ENCODE results near the gene PKN2.
"Not testable (repeated sequence)": the region's sequence is repeated elsewhere in the genome, so short reads cannot be mapped to it uniquely, and the experiment has no call there.

Gene PKN2

GRCh38 chr1:88813471-88813870 lies 129.4 kb downstream of the PKN2 start:
- DNase-seq (no peak), ATAC-seq (ENCODE audit: insufficient read depth, low read depth) (no peak)
- Histone ChIP-seq H3K36me3 (ENCODE audit: insufficient read depth, low read length) (peaks cover 64% of the 10 kb centered on the region), H3K4me3 (ENCODE audit: low read depth in 1 of 2, low read length in 2 of 2) (no peak overlapping the region), H2AFZ (ENCODE audit: low read depth, low read length) (no peak overlapping the region), H3K4me2 (ENCODE audit: insufficient read depth, low read length) (no peak overlapping the region), H3K27me3 (ENCODE audit: insufficient read depth, low read length, poor library complexity) (no peaks in the 10 kb centered on the region), H3K4me1 (ENCODE audit: insufficient read depth, low read length) (no peaks in the 10 kb centered on the region), H4K20me1 (ENCODE audit: insufficient read depth, low read length) (no peaks in the 10 kb centered on the region), H3K9me3 (ENCODE audit: insufficient read depth, low read length, severe bottlenecking) (no peaks in the 10 kb centered on the region), H3K79me2 (ENCODE audit: insufficient read depth, low read length) (no peaks in the 10 kb centered on the region), H3K9ac (ENCODE audit: low read depth, low read length) (no peak overlapping the region), H3K27ac (ENCODE audit: low read length) (no peak overlapping the region)
- TF ChIP-seq EZH2 (IDR thresholded peaks at IDR 0.05; ENCODE audit: borderline replicate concordance, low read depth, low read length, severe bottlenecking) (no peak), CTCF (IDR thresholded peaks at IDR 0.05; ENCODE audit: borderline replicate concordance, extremely low read depth, low read length, poor library complexity, severe bottlenecking) (no peak)

GRCh38 chr1:88819642-88820041 lies 135.6 kb downstream of the PKN2 start:
- H3K27me3 ChIP-seq (ENCODE audit: insufficient read depth, low read length, poor library complexity); ATAC-seq (ENCODE audit: insufficient read depth, low read depth); H2AFZ ChIP-seq (ENCODE audit: low read depth, low read length); H3K4me3 ChIP-seq (ENCODE audit: low read depth in 1 of 2, low read length in 2 of 2); H3K79me2 ChIP-seq (ENCODE audit: insufficient read depth, low read length); H4K20me1 ChIP-seq (ENCODE audit: insufficient read depth, low read length); H3K9ac ChIP-seq (ENCODE audit: low read depth, low read length); H3K4me2 ChIP-seq (ENCODE audit: insufficient read depth, low read length); DNase-seq; H3K27ac ChIP-seq (ENCODE audit: low read length); H3K4me1 ChIP-seq (ENCODE audit: insufficient read depth, low read length); H3K9me3 ChIP-seq (ENCODE audit: insufficient read depth, low read length, severe bottlenecking): not testable (repeated sequence)
- H3K36me3 ChIP-seq (ENCODE audit: insufficient read depth, low read length), result peaks cover 51% of the 10 kb centered on the region

- DNase-seq (no peak), ATAC-seq (ENCODE audit: insufficient read depth, low read depth) (no peak)
- H3K4me3 ChIP-seq (ENCODE audit: low read depth in 1 of 2, low read length in 2 of 2), result no peak overlapping the region
- H3K27ac ChIP-seq (ENCODE audit: low read length), result no peak overlapping the region
- no peak for TF ChIP-seq CTCF (IDR thresholded peaks at IDR 0.05; ENCODE audit: borderline replicate concordance, extremely low read depth, low read length, poor library complexity, severe bottlenecking)
- TF ChIP-seq EZH2 (IDR thresholded peaks at IDR 0.05; ENCODE audit: borderline replicate concordance, low read depth, low read length, severe bottlenecking), result no peak
- H3K9ac ChIP-seq (ENCODE audit: low read depth, low read length), result no peak overlapping the region
- H3K36me3 ChIP-seq (ENCODE audit: insufficient read depth, low read length), result peaks cover 76% of the 10 kb centered on the region
- H4K20me1 ChIP-seq (ENCODE audit: insufficient read depth, low read length), result no peaks in the 10 kb centered on the region
- no peak overlapping the region for H2AFZ ChIP-seq (ENCODE audit: low read depth, low read length)
- no peaks in the 10 kb centered on the region for H3K4me1 ChIP-seq (ENCODE audit: insufficient read depth, low read length)
- H3K4me2 ChIP-seq (ENCODE audit: insufficient read depth, low read length), result no peak overlapping the region
- H3K27me3 ChIP-seq (ENCODE audit: insufficient read depth, low read length, poor library complexity), result no peaks in the 10 kb centered on the region
- no peaks in the 10 kb centered on the region for H3K9me3 ChIP-seq (ENCODE audit: insufficient read depth, low read length, severe bottlenecking)
- H3K79me2 ChIP-seq (ENCODE audit: insufficient read depth, low read length), result no peaks in the 10 kb centered on the region
These were observed 141.6 kb downstream of the PKN2 start for GRCh38 chr1:88825721-88826120.

GRCh38 chr1:88847643-88848042 lies 163.6 kb downstream of the PKN2 start:
- DNase-seq, result no peak
- H3K9me3 ChIP-seq (ENCODE audit: insufficient read depth, low read length, severe bottlenecking), result no peaks in the 10 kb centered on the region
- H2AFZ ChIP-seq (ENCODE audit: low read depth, low read length), result no peak overlapping the region
- H3K27me3 ChIP-seq (ENCODE audit: insufficient read depth, low read length, poor library complexity), result no peaks in the 10 kb centered on the region
- peaks cover 16% of the 10 kb centered on the region; the same call in 1 of the 2 replicates for H3K36me3 ChIP-seq (ENCODE audit: insufficient read depth, low read length)
- no peak overlapping the region for H3K9ac ChIP-seq (ENCODE audit: low read depth, low read length)
- no peak overlapping the region for H3K4me3 ChIP-seq (ENCODE audit: low read depth in 1 of 2, low read length in 2 of 2)
- no peaks in the 10 kb centered on the region for H4K20me1 ChIP-seq (ENCODE audit: insufficient read depth, low read length)
- H3K79me2 ChIP-seq (ENCODE audit: insufficient read depth, low read length), result no peaks in the 10 kb centered on the region
- TF ChIP-seq EZH2 (IDR thresholded peaks at IDR 0.05; ENCODE audit: borderline replicate concordance, low read depth, low read length, severe bottlenecking) (no peak), CTCF (IDR thresholded peaks at IDR 0.05; ENCODE audit: borderline replicate concordance, extremely low read depth, low read length, poor library complexity, severe bottlenecking) (no peak)
- no peak for ATAC-seq (ENCODE audit: insufficient read depth, low read depth)
- no peaks in the 10 kb centered on the region for H3K4me1 ChIP-seq (ENCODE audit: insufficient read depth, low read length)
- no peak overlapping the region for H3K4me2 ChIP-seq (ENCODE audit: insufficient read depth, low read length)
- H3K27ac ChIP-seq (ENCODE audit: low read length), result no peak overlapping the region

Data from DND-41 (cell line).